Vagina (tissue), 2 donors: Measurements from ENCODE around the gene REX1BD.

Experiments used
- CTCF ChIP-seq, 3 experiments: fragments of 450-650 bp in 2 of 3; fragments of 200-600 bp in 1 of 3; sonication (generic) in 1 of 3; IDR thresholded peaks; one replicate each; pipeline ENCODE4 v1.5.1; 2017 to 2019; ENCODE audit warnings: antibody characterized with exemption in 3 of 3, mild to moderate bottlenecking in 2 of 3, moderate library complexity in 2 of 3
- POLR2AphosphoS5 ChIP-seq, 2 donors: sonication (generic); formaldehyde crosslinking; IDR thresholded peaks; one replicate each; pipeline ENCODE4 v1.9.0; 2017; ENCODE audit warnings: antibody characterized with exemption in 2 of 2, mild to moderate bottlenecking in 2 of 2, low read depth in 1 of 2; ENCODE audit not compliant: insufficient read depth in 1 of 2

GRCh38 chr19:18576383-18576782 is 12.2 kb upstream of the REX1BD start:
- TF ChIP-seq CTCF (IDR thresholded peaks at IDR 0.05) (no peak), POLR2AphosphoS5 (IDR thresholded peaks at IDR 0.05; ENCODE audit: insufficient read depth in 1 of 2, low read depth in 1 of 2) (no peak)
